Raji (cell line): ENCODE data around the gene CDC42BPB.

ENCODE experiments used
- POLR2A ChIP-seq: IDR thresholded peaks from 2 replicates; pipeline ENCODE4 v1.6.1; 2011; ENCODE audit warnings: low read depth, low read length, control low read depth; ENCODE audit not compliant: insufficient read depth

The CDC42BPB gene

GRCh38 chr14:102913341-102914211 lies 143.8 kb downstream of the CDC42BPB start:
- no peak for TF ChIP-seq POLR2A

- no peak for TF ChIP-seq POLR2A
These were observed 145.2 kb downstream of the CDC42BPB start for GRCh38 chr14:102911991-102912761.

- TF ChIP-seq POLR2A: no peak
These were observed 145.8 kb downstream of the CDC42BPB start for GRCh38 chr14:102911541-102911951.

- TF ChIP-seq POLR2A: no peak
These were observed 146.9 kb downstream of the CDC42BPB start for GRCh38 chr14:102910442-102910841.

- no peak for TF ChIP-seq POLR2A
These were observed 147.4 kb downstream of the CDC42BPB start for GRCh38 chr14:102909911-102910310.

- no peak for TF ChIP-seq POLR2A
These were observed 147.9 kb downstream of the CDC42BPB start for GRCh38 chr14:102909462-102909861.

GRCh38 chr14:102908766-102909455 lies 148.4 kb downstream of the CDC42BPB start:
- TF ChIP-seq POLR2A: no peak

GRCh38 chr14:102907980-102908730 lies 149.2 kb downstream of the CDC42BPB start:
- TF ChIP-seq POLR2A: no peak

GRCh38 chr14:102907303-102907844 lies 150.0 kb downstream of the CDC42BPB start:
- no peak for TF ChIP-seq POLR2A

GRCh38 chr14:102906616-102907302 lies 150.6 kb downstream of the CDC42BPB start:
- no peak for TF ChIP-seq POLR2A

GRCh38 chr14:102905116-102906108 lies 151.9 kb downstream of the CDC42BPB start:
- no peak for TF ChIP-seq POLR2A

- no peak for TF ChIP-seq POLR2A
These were observed 153.3 kb downstream of the CDC42BPB start for GRCh38 chr14:102903889-102904512.
